Endothelial cell (in vitro differentiated cells): ENCODE measurements around the gene TSC22D4. TPM values are rescaled to one million over a fixed set of nuclear protein-coding genes. Genes with fewer than 3 reads are reported as not detected.
"Not testable (repeated sequence)": the region's sequence is repeated elsewhere in the genome, so short reads cannot be mapped to it uniquely, and the experiment has no call there.

ENCODE experiments used
- DNase-seq: peaks from one replicate; pipeline ENCODE4 v3.0.0; 2021; ENCODE audit warnings: low spot score
- H3K27ac Mint-ChIP-seq: one replicate; pipeline ENCODE4 v1.8.0; 2021; ENCODE audit warnings: mixed read lengths, inconsistent platforms; ENCODE audit not compliant: unreplicated experiment
- H3K27me3 Mint-ChIP-seq: one replicate; pipeline ENCODE4 v1.8.0; 2021; ENCODE audit warnings: mild to moderate bottlenecking, moderate library complexity, mixed read lengths, inconsistent platforms; ENCODE audit not compliant: unreplicated experiment
- H3K36me3 Mint-ChIP-seq: one replicate; pipeline ENCODE4 v1.8.0; 2021; ENCODE audit warnings: mild to moderate bottlenecking, low read depth, mixed read lengths, inconsistent platforms; ENCODE audit not compliant: unreplicated experiment
- H3K4me1 Mint-ChIP-seq: one replicate; pipeline ENCODE4 v1.8.0; 2021; ENCODE audit warnings: mild to moderate bottlenecking, mixed read lengths, inconsistent platforms; ENCODE audit not compliant: unreplicated experiment
- H3K4me3 Mint-ChIP-seq: one replicate; pipeline ENCODE4 v1.8.0; 2021; ENCODE audit warnings: mild to moderate bottlenecking, mixed read lengths, inconsistent platforms; ENCODE audit not compliant: unreplicated experiment
- H3K9me3 Mint-ChIP-seq: one replicate; pipeline ENCODE4 v1.8.0; 2021; ENCODE audit warnings: mixed read lengths, inconsistent platforms; ENCODE audit not compliant: unreplicated experiment
- CTCF ChIP-seq: fragments of 200-600 bp; sonication (generic); IDR thresholded peaks from one replicate; pipeline ENCODE4 v1.5.0; 2021; ENCODE audit warnings: antibody characterized with exemption; ENCODE audit not compliant: unreplicated experiment
- long read RNA-seq: library from polyadenylated mRNA; unstranded; transcript quantifications from one replicate; pipeline ENCODE4 v2.0.0, GENCODE V29; 2020; ENCODE audit not compliant: unreplicated experiment
- total RNA-seq: library from RNA; stranded (reverse); fragmentation: NEBNext Ultra II Directional; extraction: Animal tissue kit (Norgen Biotek cat#: 25700); gene quantifications from one replicate; pipeline ENCODE4 v1.2.1, GENCODE V29; 2021; ENCODE audit not compliant: unreplicated experiment

TSC22D4 gene
- total RNA-seq = 94.3 TPM
- long read RNA-seq, partial matches to known transcripts = 1 of 11 reads
- long read RNA-seq, other reads (novel, unspliced or antisense) = 6 of 11 reads

DNA sequence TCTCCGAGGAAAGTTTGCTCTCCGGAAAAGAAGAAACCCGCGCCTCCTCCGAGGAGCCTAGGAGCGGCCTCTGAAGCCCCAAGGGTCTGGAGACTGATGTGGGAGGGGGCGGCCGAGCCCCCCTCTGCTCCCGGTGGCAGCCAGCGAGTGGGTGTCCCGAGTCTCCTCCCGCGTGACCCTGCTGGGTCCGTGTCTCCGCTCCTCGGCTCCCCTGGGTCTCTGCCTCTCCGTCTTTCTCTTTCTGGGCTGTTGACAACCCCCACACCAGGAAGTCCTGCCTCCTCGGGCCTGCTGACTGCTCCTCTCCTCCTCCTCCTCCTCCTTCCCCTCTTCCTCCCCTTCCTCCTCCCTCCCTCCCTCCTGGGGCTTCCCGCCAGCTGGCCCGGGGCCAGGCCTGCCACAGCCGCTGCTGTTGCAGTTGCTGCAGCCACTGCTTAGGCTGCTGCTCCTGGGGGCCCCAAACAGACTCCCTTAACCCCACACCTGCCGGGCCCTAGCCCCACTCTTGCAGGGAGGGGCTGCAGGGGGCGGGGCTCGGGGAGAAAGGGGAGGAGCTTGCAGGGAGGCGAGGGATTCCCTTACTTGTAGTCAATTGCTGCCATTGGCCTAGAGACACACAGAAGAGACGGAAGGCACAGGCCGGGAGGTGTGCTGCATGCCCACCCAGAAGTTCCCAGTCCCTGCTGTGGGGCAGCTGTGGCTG is at the start of gene TSC22D4:
Gene TSC22D4 (minus strand): TSS at position 257 of the 703 bp plus-strand sequence. CDS start 1,176 bp downstream, outside the sequence.
- H3K4me1 Mint-ChIP-seq = peaks cover 27% of the 10 kb centered on the region
- H3K27ac Mint-ChIP-seq = peak within 1 kb of the TSS; percentile 73
- DNase-seq = peak; percentile 80
- H3K27me3 Mint-ChIP-seq = peaks cover 5% of the 10 kb centered on the region
- H3K4me3 Mint-ChIP-seq = peak within 1 kb of the TSS; percentile 100
- H3K9me3 Mint-ChIP-seq = no peaks in the 10 kb centered on the region
- no peaks in the 10 kb centered on the region for H3K36me3 Mint-ChIP-seq
- TF ChIP-seq CTCF = no peak

DNA sequence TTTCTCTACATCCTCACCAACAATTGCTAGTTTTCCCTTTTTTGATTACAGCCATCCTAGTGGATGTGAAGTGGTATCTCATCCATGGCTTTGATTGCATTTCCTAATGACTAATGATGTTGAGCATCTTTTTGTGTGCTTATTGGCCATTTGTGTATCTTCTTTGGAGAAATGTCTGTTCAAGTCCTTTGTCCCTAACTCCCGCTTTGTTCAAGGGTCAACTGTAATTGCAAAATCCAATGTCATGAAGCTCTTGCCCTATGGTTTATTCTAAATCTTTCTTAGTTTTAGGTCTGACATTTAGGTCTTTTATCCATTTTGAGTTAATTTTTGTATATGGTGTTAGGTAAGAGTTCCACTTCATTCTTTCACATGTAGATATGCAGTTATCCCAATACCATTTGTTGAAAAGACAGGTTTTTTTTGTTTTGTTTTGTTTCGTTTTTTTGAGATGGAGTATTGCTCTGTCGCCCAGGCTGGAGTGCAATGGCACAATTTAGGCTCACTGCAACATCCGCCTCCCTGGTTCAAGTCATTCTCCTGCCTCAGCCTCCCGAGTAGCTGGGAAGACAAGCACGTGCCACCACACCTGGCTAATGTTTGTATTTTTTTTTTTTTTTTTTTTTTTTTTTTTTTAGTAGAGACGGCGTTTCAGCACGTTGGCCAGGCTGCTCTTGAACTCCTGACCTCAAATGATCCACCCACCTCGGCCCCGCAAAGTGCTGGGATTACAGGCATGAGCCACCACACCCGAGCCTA is 49.3 kb upstream of the TSC22D4 start:
- H3K27ac Mint-ChIP-seq, H3K9me3 Mint-ChIP-seq, H3K4me1 Mint-ChIP-seq, DNase-seq, H3K36me3 Mint-ChIP-seq, H3K4me3 Mint-ChIP-seq, H3K27me3 Mint-ChIP-seq: not testable (repeated sequence)

DNA sequence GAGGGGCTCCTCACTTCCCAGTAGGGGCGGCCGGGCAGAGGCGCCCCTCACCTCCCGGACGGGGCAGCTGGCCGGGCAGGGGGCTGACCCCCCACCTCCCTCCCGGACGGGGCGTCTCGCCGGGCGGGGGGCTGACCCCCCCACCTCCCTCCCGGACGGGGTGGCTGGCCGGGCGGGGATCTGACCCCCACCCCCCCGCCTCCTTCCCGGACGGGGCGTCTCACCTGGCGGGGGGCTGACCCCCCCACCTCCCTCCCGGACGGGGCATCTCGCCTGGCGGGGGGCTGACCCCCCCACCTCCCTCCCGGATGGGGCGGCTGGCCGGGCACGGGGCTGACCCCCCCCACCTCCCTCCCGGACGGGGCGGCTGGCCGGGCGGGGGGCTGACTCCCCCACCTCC is 44.2 kb upstream of the TSC22D4 start:
- DNase-seq, H3K4me3 Mint-ChIP-seq, H3K36me3 Mint-ChIP-seq, H3K27me3 Mint-ChIP-seq, H3K27ac Mint-ChIP-seq, H3K4me1 Mint-ChIP-seq, H3K9me3 Mint-ChIP-seq: not testable (repeated sequence)

GRCh38 chr7:100521909-100522593 is 43.0 kb upstream of the TSC22D4 start:
- not testable (repeated sequence) for DNase-seq, H3K27ac Mint-ChIP-seq, H3K4me3 Mint-ChIP-seq, H3K9me3 Mint-ChIP-seq, H3K4me1 Mint-ChIP-seq, H3K27me3 Mint-ChIP-seq, H3K36me3 Mint-ChIP-seq

DNA sequence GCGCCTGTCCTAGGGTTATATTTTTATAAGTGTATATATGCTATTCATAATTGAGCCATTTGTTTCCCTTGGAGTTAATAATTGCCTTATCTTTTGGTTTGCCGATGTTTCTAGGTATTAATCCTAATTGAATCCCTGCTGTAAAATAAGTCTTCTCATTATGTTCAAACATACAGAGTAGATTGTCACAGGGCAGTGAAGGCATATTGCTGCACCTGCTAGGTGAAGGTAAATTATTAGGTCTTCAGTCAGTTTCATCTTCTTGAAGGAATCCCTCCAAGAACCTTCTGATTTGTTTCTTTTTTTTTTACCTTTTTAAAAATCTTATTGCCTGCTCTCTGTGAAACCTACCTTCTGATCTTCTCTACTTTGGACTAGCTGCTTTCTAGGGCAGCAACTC is 42.1 kb upstream of the TSC22D4 start:
- no peak overlapping the region for H3K4me3 Mint-ChIP-seq
- no peak for DNase-seq
- TF ChIP-seq CTCF = no peak
- no peak overlapping the region for H3K27ac Mint-ChIP-seq
- no peaks in the 10 kb centered on the region for H3K4me1 Mint-ChIP-seq
- no peaks in the 10 kb centered on the region for H3K36me3 Mint-ChIP-seq
- no peaks in the 10 kb centered on the region for H3K9me3 Mint-ChIP-seq
- H3K27me3 Mint-ChIP-seq = peaks cover 4% of the 10 kb centered on the region

- no peak overlapping the region for H3K27ac Mint-ChIP-seq
- H3K4me1 Mint-ChIP-seq = peaks cover 2% of the 10 kb centered on the region
- DNase-seq = no peak
- no peaks in the 10 kb centered on the region for H3K9me3 Mint-ChIP-seq
- no peaks in the 10 kb centered on the region for H3K36me3 Mint-ChIP-seq
- no peak for TF ChIP-seq CTCF
- H3K27me3 Mint-ChIP-seq = peaks cover 4% of the 10 kb centered on the region
- no peak overlapping the region for H3K4me3 Mint-ChIP-seq
Measured at GRCh38 chr7:100520138-100520537, 41.1 kb upstream of the TSC22D4 start.
